CD4-positive, alpha-beta T cell treated with Interleukin-4 for 1 hour (primary cell): ENCODE results near the gene NEUROD4.

Experiments
- DNase-seq, 2 donors: peaks; one replicate each; pipeline ENCODE4 v3.0.0-alpha.2; 2020 to 2022

Gene NEUROD4

GRCh38 chr12:55061024-55061423 is 41.2 kb downstream of the NEUROD4 start:
- DNase-seq: no peak

GRCh38 chr12:55063291-55063690 is 43.5 kb downstream of the NEUROD4 start:
- no peak for DNase-seq

- no peak for DNase-seq
Observed at GRCh38 chr12:55065535-55065934, 45.8 kb downstream of the NEUROD4 start.

GRCh38 chr12:55067701-55068100 is 47.9 kb downstream of the NEUROD4 start:
- no peak for DNase-seq

GRCh38 chr12:55068416-55069010 is 48.7 kb downstream of the NEUROD4 start:
- peak; percentile 28 to 55 for DNase-seq

GRCh38 chr12:55072083-55072482 is 52.3 kb downstream of the NEUROD4 start:
- peak; percentile 78 to 82 for DNase-seq

- DNase-seq: peak; percentile 74 to 80
Observed at GRCh38 chr12:55073043-55074022, 53.6 kb downstream of the NEUROD4 start.

GRCh38 chr12:55074806-55075205 is 55.0 kb downstream of the NEUROD4 start:
- peak in 1 of 2 donors; percentile 35 for DNase-seq
